HG02981 (cell line): ENCODE data around the gene PDE5A.
"Not testable (repeated sequence)": the region's sequence is repeated elsewhere in the genome, so short reads cannot be mapped to it uniquely, and the experiment has no call there.

Experiments used
- ATAC-seq: cut with Tn5 transposase; IDR thresholded peaks from one replicate; pipeline ENCODE4 v1.9.1; 2021; ENCODE audit warnings: mild to moderate bottlenecking, moderate library complexity; ENCODE audit not compliant: unreplicated experiment

The PDE5A gene

DNA sequence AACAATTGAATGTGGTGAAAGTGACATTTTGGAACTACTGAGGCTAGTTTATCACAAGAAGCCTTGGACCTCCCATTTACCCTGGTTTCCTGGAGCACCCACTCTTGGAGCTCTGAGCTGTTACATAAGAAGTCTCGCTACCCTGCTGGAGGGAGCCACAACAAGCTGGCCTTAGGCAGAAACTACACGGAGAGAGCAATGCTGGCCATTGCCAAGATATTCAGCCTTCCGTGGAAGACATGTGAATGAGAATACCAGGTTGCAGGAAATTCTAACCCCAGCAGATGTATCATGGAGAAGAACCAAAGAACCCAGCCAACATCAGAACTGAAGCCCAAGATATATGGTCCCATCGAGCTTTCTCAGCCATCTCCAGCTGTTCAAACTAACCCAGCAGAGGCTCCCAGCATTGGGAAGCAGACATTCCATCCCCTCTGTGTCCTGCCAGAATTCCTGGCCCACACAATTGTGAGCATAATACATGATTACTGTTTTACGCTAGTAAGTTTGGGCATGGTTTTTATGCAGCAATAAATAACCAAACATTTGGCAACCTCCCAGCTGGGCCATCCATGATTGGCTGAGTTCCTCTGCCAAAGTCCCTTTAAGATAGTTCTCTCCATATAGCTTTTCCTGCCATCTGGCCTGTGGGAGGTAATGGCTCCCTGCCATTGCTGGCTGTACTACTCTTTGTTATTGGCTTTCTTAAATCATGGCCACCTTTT is 17.9 kb upstream of the PDE5A start:
- ATAC-seq: no peak

GRCh38 chr4:119643306-119644042 is 14.9 kb upstream of the PDE5A start:
- ATAC-seq: no peak

DNA sequence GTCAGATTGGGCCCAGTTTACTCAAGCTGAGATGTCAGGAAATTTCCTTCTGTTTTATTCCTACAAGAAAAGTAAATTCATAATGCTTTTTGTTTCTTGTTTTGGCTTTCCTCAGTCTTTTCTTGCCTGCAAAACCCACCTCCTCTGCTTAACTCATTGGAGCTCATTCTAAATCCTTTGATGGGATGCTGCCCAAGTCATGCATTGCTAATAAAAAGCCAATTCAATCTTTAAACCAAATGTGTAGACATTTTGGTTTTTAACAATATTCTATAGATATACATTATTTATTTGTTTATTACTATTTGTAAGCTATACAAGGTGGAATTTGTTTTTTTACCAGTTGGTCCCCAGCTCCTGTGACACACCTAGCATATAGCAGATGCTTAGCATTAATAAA is 13.2 kb upstream of the PDE5A start:
- ATAC-seq: no peak

GRCh38 chr4:119638359-119638758 is 9.8 kb upstream of the PDE5A start:
- ATAC-seq: no peak

- not testable (repeated sequence) for ATAC-seq
Measured at GRCh38 chr4:119636851-119637250, 8.2 kb upstream of the PDE5A start.

- no peak for ATAC-seq
Measured at GRCh38 chr4:119632216-119632615, 3.6 kb upstream of the PDE5A start.

GRCh38 chr4:119629142-119629471 is 503 bp upstream of the PDE5A start:
- ATAC-seq: peak; percentile 28

GRCh38 chr4:119627267-119628255 is 1.0 kb downstream of the PDE5A start:
- ATAC-seq: peak; percentile 61

DNA sequence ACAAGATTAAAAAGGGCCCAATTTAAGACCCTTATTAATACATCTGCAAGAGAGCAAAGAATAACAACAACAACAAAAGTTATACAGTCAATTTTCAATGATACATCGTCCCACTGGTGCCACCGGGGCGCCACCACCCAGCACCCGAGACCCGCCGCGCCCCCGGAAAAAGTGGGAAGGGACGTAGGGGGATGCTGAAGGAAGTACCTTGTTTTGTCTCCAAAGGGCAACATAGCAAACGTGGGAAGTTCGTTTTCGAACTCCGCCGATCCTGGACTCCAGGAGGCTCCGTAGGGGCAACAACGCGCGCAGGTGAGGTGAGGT is 1.7 kb downstream of the PDE5A start:
- no peak for ATAC-seq

- ATAC-seq: no peak
Measured at GRCh38 chr4:119626420-119626819, 2.2 kb downstream of the PDE5A start.

- no peak for ATAC-seq
Measured at GRCh38 chr4:119625761-119626160, 2.8 kb downstream of the PDE5A start.

DNA sequence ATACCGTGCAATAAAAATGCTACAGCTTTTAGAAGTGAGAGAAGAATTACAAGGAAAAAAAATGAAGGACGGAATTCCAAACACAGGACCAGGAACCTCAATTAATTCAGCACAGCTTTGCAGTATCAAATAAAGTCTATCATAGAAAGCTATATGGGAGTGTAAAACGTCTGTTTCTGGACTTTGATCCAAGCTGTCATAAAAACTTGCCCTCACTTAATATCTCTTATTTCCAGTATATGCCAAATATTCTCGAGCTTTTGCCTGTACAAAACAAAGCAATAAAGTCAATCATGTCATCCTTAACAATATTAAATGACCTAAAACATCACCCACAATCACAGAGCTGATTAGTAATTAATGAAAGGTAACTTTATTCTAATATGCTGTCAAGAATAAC is 4.2 kb downstream of the PDE5A start:
- no peak for ATAC-seq

DNA sequence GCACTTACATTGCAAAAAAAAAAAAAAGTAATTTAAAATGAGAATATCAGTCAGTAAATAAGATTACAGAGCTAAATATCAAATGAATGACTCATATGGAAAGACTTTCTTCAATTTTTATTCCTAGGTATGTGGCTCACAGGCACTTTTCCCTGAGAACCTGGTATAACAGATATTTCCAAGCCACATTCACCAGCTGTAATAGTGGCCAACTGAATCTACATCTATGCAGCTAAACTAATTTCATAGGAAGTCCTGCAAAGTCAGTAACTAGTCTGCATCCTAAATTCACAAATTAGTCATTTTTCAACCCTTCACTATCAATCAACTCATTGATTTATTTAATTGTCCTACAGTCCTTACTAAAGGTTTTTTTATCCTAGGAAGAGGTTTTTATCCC is 5.6 kb downstream of the PDE5A start:
- ATAC-seq: no peak

- ATAC-seq: no peak
Measured at GRCh38 chr4:119615068-119615719, 13.4 kb downstream of the PDE5A start.

DNA sequence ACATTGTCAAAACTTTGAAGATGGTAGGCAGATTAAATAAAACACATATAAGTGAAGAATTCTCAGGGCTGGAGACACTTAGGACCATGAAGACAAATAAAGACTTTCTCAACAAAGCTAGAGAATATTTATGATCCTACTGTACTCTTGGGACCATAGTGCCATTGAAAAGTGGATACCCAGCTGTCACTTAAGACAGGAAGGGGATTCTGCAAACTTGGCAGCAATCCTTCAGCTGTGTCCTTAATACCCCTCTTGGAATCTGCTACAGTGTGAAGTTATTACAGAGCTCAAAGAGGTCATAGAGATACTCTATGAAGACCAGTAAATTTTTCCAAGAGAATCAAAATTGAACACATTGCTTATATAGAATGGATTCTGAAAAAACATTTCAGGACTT is 24.3 kb downstream of the PDE5A start:
- ATAC-seq: no peak

DNA sequence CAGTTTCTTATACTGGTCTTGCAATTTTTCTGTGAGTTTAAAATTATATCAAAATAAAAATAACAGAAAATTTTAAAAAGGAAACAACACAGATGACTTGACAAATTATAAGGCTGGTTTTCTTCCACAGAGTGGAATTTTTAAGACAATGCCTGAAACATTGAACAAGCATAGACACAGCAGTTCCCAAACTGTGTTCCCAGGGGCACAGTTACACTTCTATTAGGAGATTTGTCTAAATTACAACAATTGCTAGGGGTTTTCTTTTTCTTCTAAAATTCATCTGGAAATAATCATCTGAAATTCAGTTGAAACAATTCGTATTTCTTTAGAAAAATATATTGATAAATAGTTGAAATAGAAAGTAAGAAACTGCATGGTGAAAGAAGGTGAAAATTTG is 26.2 kb downstream of the PDE5A start:
- no peak for ATAC-seq

DNA sequence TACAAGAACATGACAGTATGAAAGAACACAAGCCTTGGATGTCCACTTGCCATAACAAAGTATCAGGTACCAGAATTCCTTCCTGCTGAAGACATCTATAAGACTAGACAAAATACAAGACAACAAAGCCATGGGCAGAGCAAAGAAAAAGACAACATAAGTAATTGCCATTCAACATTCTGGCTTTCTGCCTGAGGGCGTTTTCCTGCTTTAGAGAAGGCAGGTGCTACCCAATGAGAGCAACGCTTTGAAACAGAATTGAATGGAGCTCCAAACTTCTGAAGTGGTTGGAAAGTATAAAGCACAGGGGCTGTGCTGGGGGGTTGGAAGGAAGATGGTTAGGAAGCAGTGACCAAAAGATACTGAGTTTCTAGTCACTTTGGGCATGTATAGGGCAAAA is 30.1 kb downstream of the PDE5A start:
- ATAC-seq: no peak

DNA sequence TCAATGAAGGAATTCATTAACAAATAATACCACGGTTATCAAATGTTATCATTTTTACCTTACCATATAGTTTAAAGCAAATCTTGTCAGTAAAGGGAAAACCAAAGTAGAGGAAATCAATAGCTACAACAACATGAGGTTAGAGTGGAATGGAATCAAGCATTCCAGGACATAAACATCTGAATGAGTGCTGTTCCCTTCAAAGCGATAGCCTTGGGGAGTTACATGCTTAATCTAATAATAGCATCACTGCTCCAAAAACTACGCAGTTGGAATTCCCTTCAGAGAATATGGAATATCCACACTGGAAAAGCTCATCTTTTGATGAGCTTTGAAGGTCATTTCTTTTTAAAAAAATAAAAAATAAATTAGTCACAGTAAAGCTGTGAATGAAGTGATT is 31.2 kb downstream of the PDE5A start:
- no peak for ATAC-seq

DNA sequence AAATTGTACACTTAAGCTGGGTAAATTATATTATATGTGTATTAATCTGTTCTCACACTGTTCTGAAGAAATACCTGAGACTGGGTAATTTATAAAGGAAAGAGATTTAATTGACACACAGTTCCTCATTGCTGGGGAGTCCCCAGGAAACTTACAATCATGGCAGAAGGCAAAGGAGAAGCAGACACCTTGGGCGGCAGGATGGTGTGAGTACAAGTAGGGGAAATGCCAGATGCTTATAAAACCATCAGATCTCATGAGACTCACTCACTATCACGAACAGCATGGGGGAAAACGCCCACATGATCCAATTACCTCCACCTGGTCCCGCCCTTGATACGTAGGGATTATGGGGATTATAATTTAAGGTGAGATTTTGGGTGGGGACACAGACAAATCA is 34.9 kb downstream of the PDE5A start:
- no peak for ATAC-seq

- ATAC-seq: no peak
Measured at GRCh38 chr4:119592830-119593229, 35.8 kb downstream of the PDE5A start.

- ATAC-seq: no peak
Measured at GRCh38 chr4:119589165-119589564, 39.4 kb downstream of the PDE5A start.
